Mucosa of descending colon (tissue), 3 donors: ENCODE results near the gene AKAP9. TPM values are rescaled to one million over a fixed set of nuclear protein-coding genes. Genes with fewer than 3 reads are reported as not detected.
"Not testable (repeated sequence)": the region's sequence is repeated elsewhere in the genome, so short reads cannot be mapped to it uniquely, and the experiment has no call there.

Source experiments
- ATAC-seq: fragments of 200-7000 bp; cut with Tn5 transposase; one replicate; pipeline ENCODE4 v1.9.1; 2020; ENCODE audit warnings: mild to moderate bottlenecking, moderate library complexity
- DNase-seq, 3 donors: peaks; one replicate each; pipeline ENCODE4 v3.0.0-alpha.2; 2020
- H3K36me3 ChIP-seq: fragments of 200-600 bp; one replicate; pipeline ENCODE4 v1.8.0; 2021; ENCODE audit warnings: low read depth, mild to moderate bottlenecking
- H3K4me1 ChIP-seq: fragments of 200-600 bp; one replicate; pipeline ENCODE4 v1.8.0; 2021; ENCODE audit warnings: low read depth, mild to moderate bottlenecking
- H3K4me3 ChIP-seq: fragments of 200-600 bp; one replicate; pipeline ENCODE4 v1.8.0; 2021; ENCODE audit warnings: mild to moderate bottlenecking
- H3K9me3 ChIP-seq: fragments of 200-600 bp; one replicate; pipeline ENCODE4 v1.8.0; 2021; ENCODE audit warnings: mild to moderate bottlenecking
- intact Hi-C, 2 donors: fragments of 100-400 bp; cut with DNase I in 1 of 2; cut with micrococcal nuclease in 1 of 2; formaldehyde crosslinking; loops; one replicate each; pipeline versions ENCODE4 v1.11.0 to v1.11.1; 2022; cut with DNase I, micrococcal nuclease
- total RNA-seq, 3 donors: library from RNA; stranded (reverse); fragmentation: NEBNext Ultra II Directional in 2 of 3; extraction: Animal tissue kit (Norgen Biotek cat#: 25700) in 2 of 3; gene quantifications; one replicate each; pipeline versions ENCODE4 v1.2.1 to v1.2.4, GENCODE V29; 2021 to 2023
- TF ChIP-seq, protein P1 (sequence below): fragments of 200-600 bp; IDR thresholded peaks from one replicate; pipeline ENCODE4 v1.8.0; 2022; ENCODE audit warnings: antibody characterized with exemption, mild to moderate bottlenecking
- donor health status: DM: no; HTN: no; CAD: no; lungs with moderate emphysema.
- donor health status: DM: no; HTN: no; CAD: no.
- donor health status: DM: no; HTN: yes; CAD: no.

Gene AKAP9
- total RNA-seq, 3 donors from 2014 or later: 119 to 206 (median 137) TPM

DNA sequence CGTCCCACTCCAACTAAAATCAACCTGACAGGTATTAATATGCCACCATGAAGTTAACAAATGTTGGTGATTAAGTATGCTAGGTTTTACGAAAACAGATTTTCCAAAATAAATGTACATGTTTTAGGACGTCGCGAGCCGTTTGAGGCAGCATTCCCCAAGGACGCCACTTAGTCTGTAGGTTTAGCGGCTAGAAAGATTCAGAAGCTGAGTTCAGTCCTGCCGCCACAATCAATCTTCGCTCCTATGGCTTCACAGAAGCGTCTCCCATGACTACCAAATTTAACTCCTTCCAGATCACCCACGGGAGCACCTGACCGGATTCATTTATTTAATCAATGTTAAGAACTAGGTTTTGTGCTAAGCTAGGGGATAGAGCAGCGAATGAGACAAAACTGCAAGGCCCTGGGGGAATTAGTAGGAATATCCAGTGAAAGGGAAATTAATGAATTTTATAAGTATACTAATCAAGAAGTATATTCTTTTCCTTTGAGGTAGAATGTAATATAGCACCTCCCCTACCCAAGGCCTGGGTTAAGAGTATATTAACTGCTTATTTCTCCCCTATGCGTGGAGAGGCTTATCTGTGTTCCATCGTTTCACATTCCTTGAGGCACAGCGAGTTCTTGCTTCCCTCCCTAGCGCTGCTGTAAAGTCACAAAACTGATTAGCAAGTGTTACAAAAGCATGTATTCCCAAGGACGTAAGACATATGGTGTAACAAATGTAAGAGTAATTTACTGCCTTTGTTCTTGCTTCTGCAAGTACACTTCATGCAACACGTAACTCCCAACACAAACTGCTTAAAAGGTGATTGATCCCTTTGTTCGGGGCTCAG lies 194.6 kb downstream of the AKAP9 start:
- H3K9me3 ChIP-seq: no peaks in the 10 kb centered on the region
- intact Hi-C loops: no loop called here
- ATAC-seq (peak; percentile 13), DNase-seq (peak in 1 of 3 donors; percentile 50)
- peak overlapping the region; percentile 93 for H3K4me3 ChIP-seq
- peaks cover 12% of the 10 kb centered on the region for H3K4me1 ChIP-seq
- TF ChIP-seq, protein P1, sequence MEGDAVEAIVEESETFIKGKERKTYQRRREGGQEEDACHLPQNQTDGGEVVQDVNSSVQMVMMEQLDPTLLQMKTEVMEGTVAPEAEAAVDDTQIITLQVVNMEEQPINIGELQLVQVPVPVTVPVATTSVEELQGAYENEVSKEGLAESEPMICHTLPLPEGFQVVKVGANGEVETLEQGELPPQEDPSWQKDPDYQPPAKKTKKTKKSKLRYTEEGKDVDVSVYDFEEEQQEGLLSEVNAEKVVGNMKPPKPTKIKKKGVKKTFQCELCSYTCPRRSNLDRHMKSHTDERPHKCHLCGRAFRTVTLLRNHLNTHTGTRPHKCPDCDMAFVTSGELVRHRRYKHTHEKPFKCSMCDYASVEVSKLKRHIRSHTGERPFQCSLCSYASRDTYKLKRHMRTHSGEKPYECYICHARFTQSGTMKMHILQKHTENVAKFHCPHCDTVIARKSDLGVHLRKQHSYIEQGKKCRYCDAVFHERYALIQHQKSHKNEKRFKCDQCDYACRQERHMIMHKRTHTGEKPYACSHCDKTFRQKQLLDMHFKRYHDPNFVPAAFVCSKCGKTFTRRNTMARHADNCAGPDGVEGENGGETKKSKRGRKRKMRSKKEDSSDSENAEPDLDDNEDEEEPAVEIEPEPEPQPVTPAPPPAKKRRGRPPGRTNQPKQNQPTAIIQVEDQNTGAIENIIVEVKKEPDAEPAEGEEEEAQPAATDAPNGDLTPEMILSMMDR: no peak
- H3K36me3 ChIP-seq: no peaks in the 10 kb centered on the region

DNA sequence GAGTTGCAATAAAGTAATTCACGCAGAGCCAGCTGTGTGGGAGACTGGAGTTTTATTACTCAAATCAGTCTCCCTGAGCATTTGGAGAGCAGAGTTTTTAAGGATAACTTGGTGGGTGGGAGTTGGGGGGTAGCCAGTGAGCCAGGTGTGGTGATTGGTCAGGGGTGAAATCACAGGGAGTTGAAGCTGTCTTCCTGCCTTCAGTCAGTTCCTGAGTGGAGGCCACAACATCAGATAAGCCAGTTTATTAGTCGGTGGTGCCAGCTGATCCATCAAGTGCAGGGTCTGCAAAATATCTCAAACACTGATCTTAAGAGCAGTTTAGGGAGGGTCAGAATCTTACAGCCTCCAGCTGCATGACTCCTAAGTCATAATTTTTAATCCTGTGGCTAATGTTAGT lies 196.9 kb downstream of the AKAP9 start:
- TF ChIP-seq, protein P1: no peak
- H3K4me3 ChIP-seq: no peak overlapping the region
- intact Hi-C loops: no loop called here
- ATAC-seq (no peak), DNase-seq (no peak)
- H3K9me3 ChIP-seq: no peaks in the 10 kb centered on the region
- H3K4me1 ChIP-seq: peaks cover 7% of the 10 kb centered on the region
- H3K36me3 ChIP-seq: no peaks in the 10 kb centered on the region

DNA sequence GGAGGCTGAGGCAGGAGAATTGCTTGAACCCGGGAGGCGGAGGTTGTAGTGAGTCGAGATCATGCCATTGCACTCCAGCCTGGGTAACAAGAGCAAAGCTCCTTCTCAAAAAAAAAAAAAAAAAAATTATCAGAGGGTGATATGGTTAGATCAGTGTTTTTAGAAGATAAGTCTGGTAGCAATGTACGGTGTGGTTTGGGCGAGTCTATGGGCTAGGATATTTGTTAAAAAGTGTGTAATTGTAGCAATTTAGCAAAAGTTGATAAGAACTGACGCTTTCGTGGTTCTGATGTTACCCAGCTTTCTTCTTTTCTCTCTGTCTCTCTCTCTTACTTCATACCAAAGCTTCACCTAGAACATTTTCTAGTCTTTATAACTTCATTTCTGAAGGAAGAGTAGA lies 200.5 kb downstream of the AKAP9 start:
- H3K9me3 ChIP-seq: no peaks in the 10 kb centered on the region
- H3K36me3 ChIP-seq: no peaks in the 10 kb centered on the region
- DNase-seq: no peak
- no peaks in the 10 kb centered on the region for H3K4me1 ChIP-seq
- no peak for ATAC-seq
- TF ChIP-seq, protein P1: no peak
- no peak overlapping the region for H3K4me3 ChIP-seq
- intact Hi-C loops: no loop called here

DNA sequence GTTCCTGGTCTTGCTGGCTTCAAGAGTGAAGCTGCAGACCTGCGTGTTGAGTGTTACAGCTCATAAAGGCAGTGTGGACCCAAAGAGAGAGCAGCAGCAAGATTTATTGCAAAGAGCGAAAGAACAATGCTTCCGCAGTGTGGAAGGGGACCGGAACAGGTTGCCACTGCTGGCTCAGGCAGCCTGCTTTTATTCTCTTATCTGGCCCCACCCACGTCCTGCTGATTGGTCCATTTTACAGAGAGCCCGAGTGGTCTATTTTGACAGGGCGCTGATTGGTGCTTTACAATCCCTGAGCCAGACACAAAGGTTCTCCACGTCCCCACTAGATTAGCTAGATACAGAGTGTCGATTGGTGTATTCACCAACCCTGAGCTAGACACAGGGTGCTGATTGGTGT lies 202.1 kb downstream of the AKAP9 start:
- ATAC-seq, H3K36me3 ChIP-seq, intact Hi-C loops, DNase-seq, H3K4me3 ChIP-seq, H3K4me1 ChIP-seq, H3K9me3 ChIP-seq: not testable (repeated sequence)

DNA sequence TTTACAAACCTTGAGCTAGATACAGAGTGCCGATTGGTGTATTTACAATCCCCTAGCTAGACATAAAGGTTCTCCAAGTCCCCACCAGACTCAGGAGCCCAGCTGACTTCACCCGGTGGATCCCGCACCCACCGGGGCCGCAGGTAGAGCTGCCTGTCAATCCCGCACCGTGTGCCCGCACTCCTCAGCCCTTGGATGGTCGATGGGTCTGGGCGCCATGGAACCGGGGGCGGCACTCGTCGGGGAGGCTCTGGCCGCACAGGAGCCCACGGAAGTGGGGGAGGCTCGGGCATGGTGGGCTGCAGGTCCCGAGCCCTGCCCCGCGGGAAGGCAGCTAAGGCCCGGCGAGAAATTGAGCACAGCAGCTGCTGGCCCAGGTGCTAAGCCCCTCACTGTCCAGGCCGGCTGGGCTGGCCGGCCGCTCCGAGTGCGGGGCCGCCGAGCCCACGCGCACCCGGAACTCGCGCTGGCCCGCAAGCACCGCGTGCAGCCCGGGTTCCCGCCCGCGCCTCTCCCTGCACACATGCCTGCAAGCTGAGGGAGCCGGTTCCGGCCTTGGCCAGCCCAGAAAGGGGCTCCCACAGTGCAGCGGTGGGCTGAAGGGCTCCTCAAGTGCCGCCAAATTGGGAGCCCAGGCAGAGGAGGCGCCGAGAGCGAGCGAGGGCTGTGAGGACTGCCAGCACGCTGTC lies 202.7 kb downstream of the AKAP9 start:
- intact Hi-C loops, H3K36me3 ChIP-seq, DNase-seq, H3K4me3 ChIP-seq, H3K9me3 ChIP-seq, ATAC-seq, H3K4me1 ChIP-seq: not testable (repeated sequence)

DNA sequence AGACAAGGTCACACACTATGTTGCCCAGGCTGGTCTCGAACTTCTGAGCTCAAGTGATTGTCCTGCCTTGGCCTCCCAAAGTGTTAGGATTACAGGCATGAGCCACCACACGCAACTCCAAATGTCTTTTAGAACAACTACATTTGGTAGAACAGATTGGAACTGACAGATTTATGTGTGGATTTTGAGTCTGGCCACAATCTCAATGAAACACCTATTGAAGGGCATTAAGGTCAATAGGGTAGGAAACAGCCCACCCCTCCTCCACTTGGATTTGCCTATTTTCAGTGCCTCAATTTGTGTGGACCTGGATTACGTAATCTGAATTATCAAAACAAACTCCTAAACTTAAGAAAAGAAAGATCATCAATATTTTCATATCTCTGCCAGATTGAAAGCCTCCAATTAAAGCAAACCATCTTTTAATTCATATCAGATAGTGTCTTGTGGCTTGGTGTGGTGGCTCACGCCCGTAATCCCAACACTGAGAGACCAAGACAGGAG lies 209.1 kb downstream of the AKAP9 start:
- intact Hi-C loops: no loop called here
- DNase-seq (no peak), ATAC-seq (no peak)
- TF ChIP-seq, protein P1: no peak
- Histone ChIP-seq H3K9me3 (no peaks in the 10 kb centered on the region), H3K4me1 (no peaks in the 10 kb centered on the region), H3K36me3 (no peaks in the 10 kb centered on the region), H3K4me3 (no peak overlapping the region)
